HG03457 (cell line): ENCODE results near the gene DHX29.

ENCODE experiments used
- ATAC-seq: cut with Tn5 transposase; IDR thresholded peaks from one replicate; pipeline ENCODE4 v1.9.1; 2021; ENCODE audit warnings: moderate number of reproducible peaks; ENCODE audit not compliant: unreplicated experiment

The DHX29 gene, protein sequence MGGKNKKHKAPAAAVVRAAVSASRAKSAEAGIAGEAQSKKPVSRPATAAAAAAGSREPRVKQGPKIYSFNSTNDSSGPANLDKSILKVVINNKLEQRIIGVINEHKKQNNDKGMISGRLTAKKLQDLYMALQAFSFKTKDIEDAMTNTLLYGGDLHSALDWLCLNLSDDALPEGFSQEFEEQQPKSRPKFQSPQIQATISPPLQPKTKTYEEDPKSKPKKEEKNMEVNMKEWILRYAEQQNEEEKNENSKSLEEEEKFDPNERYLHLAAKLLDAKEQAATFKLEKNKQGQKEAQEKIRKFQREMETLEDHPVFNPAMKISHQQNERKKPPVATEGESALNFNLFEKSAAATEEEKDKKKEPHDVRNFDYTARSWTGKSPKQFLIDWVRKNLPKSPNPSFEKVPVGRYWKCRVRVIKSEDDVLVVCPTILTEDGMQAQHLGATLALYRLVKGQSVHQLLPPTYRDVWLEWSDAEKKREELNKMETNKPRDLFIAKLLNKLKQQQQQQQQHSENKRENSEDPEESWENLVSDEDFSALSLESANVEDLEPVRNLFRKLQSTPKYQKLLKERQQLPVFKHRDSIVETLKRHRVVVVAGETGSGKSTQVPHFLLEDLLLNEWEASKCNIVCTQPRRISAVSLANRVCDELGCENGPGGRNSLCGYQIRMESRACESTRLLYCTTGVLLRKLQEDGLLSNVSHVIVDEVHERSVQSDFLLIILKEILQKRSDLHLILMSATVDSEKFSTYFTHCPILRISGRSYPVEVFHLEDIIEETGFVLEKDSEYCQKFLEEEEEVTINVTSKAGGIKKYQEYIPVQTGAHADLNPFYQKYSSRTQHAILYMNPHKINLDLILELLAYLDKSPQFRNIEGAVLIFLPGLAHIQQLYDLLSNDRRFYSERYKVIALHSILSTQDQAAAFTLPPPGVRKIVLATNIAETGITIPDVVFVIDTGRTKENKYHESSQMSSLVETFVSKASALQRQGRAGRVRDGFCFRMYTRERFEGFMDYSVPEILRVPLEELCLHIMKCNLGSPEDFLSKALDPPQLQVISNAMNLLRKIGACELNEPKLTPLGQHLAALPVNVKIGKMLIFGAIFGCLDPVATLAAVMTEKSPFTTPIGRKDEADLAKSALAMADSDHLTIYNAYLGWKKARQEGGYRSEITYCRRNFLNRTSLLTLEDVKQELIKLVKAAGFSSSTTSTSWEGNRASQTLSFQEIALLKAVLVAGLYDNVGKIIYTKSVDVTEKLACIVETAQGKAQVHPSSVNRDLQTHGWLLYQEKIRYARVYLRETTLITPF (N-terminal part only)

DNA sequence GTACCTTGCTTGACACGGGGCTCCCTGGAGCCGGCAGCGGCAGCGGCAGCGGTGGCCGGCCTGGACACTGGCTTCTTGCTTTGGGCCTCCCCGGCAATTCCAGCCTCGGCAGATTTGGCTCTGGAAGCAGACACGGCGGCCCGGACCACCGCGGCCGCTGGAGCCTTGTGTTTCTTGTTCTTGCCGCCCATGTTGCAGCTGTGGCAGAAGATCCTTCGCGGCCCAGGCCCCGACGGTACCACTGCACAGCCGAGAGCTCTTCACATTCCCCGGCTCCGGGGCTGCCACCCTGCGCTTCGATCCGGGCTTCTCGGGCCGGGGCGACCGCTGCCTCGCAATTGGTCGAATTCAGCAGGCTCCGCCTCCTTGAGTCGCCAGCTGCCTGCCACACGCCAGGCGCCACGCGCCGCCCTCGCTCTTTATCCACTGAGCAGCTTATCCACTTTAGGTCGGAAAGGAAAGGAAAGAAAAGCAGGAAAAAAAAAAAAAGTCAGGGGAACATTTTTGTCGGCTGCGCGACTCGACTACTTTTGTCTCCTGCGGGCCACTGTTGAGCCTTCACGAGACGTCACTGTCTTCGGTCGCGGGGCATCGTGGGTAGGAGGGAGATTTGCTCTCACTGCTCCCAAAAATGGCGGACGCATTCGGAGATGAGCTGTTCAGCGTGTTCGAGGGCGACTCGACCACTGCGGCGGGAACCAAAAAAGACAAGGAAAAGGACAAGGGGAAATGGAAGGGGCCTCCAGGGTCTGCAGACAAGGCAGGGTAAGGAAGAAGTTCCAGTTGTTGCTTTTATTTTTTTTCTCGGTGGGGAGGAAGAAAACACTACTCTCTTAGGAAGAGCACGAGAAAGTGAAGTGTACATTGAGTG, at the start of gene DHX29, which contains the start of gene MTREX:
Gene DHX29, minus strand, starts transcription at position 312 of the 871 bp plus-strand sequence. Its CDS starts 121 bp downstream, at position 191.
Gene MTREX, plus strand, starts transcription at position 607 of the 871 bp plus-strand sequence. Its CDS starts 25 bp downstream, at position 632.
- peak; percentile 68 for ATAC-seq

DNA sequence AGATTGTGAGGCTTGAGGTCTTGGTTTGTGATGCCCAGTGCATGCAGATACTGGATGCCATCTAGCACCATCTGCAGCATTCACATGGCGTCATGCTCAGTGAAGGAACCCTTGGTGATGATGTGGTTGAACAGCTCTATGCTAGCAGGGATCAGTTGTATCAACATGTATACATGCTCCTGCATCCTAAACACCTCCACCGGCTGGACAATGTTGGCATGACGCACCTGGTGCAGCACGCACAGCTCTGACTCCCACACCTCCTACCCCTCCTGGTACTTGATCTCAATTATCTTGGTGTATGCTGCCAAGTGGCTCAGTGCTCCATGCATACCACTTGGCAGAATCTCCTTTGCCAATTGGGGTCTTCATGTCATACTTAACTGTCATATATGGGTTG, 49.4 kb upstream of the DHX29 start:
- ATAC-seq, result no peak

DNA sequence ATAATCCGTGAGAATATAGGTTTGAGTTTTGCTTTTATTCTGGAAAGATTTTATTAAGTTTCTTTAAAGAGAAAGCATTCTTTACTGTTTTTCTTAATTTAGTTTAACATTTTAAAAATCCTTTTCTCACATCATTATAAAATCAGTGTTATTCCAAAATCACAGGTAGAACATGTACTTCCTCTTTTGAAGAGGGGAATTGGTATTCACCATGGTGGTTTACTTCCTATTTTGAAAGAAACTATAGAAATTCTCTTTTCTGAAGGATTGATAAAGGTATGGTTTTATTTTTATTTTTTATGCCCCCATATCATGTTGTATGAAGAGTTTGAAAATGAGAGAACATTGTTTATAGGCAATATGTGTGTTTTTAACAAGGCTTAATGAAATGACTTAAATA, 43.3 kb upstream of the DHX29 start:
- ATAC-seq, result no peak

DNA sequence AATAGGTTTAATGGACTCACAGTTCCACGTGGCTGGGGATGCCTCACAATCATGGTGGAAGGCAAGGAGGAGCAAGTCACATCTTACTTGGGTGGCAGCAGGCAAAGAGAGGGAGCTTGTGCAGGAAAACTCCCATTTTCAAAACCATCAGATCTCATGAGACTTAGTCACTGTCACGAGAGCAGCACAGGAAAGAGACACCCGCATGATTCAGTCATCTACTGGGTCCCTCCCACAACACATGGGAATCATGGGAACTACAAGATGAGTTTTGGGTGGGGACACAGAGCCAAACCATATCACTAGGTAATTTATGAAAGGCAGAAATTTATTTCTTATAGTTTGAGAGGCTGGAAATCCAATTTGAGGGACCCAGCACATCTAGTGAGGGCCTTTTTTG, 40.3 kb upstream of the DHX29 start:
- ATAC-seq, result no peak

DNA sequence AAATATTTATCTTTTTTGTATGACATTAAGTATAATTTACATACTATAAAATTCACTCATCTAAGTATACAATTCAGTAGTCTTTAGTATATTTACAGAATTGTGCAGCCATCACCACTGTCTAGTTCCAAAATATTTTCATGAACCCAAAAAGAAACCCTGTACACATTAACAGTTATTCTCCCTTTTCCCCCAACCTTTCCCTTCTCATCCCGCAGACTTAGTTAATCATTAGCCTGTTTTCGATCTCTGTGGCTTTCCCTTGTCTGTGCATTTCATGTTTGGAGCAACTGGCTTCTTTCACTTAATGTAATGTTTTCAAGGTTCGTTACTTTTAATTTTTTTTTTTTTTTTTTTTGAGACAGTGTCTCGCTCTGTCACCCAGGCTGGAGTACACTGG, 37.8 kb upstream of the DHX29 start:
- no peak for ATAC-seq

DNA sequence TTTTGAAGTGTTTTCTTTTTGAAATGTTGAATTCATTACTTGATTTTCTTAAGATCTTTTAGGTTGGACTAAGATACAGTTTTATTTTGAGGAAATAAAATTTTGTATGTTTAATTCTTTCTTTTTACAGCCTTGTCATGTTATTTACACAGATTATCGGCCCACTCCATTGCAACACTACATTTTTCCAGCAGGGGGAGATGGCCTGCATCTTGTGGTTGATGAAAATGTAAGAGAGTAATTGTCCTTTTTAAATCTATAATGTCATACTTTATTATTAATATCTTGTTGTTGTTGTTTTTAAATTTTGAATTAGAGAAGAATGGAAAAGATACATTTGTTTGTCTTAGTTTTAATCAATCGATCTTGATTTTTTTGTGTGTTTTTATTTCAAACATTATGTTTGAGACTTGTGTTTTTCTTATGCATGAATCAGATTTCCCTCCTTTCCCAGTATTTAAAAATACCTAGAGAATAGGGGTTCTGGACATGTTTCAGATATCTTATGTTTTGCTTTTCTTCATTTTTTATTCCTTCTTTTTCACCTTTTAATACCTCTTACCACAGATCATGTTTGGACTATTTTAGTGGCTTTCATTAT, 37.0 kb upstream of the DHX29 start:
- ATAC-seq, result no peak

DNA sequence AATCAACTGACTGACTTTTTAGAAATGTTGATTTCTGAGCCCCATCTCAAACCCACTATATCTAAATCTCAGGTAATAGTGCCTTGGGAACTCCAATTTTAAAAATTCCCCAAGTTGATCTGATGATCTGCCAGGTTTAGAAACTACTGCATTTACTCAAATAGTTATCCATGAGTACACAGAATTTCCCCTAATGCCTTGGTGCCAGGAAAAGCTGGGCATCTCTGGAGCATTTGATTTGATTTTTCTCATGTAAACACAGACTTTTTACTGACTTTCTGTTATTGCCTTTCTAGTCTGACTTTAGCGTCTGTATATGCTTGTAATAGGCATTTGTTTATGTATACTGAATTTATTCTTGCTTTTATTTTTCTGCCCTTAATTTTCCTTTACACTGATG, 36.1 kb upstream of the DHX29 start:
- ATAC-seq, result no peak

DNA sequence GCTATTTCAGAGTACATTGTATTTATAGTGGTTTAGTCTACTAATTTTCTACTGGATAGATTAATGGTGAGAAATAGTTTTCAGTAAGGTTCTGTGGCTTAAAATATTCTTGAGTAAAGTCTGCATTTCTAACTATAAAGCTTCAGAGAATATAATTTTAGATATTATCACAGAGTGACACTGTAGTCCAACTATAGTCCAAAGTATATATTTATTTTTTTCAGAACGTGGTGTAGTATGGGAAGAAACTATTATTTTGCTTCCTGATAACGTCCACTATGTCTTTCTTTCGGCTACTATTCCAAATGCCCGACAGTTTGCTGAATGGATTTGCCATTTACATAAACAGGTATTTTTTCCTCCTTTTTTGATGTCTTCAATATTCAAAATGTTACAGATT, 35.6 kb upstream of the DHX29 start:
- ATAC-seq, result no peak

DNA sequence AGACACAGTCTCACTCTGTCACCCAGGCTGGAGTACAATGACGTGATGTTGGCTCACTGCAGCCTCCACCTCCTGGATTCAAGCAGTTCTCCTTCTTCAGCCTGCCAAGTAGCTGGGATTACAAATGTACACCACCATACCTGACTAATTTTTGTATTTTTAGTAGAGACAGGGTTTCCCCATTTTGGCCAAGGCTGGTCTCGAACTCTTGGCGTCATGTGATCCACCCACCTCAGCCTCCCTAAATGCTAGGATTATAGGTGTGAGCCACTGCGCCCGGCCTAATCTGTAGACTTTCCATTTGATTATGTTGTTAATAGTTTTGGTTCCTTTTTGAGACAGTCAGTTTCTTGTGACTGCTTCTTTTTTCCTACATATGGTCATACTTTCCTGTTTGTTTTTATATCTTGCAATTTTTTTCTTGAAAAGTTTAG, 31.3 kb upstream of the DHX29 start:
- ATAC-seq, result no peak

DNA sequence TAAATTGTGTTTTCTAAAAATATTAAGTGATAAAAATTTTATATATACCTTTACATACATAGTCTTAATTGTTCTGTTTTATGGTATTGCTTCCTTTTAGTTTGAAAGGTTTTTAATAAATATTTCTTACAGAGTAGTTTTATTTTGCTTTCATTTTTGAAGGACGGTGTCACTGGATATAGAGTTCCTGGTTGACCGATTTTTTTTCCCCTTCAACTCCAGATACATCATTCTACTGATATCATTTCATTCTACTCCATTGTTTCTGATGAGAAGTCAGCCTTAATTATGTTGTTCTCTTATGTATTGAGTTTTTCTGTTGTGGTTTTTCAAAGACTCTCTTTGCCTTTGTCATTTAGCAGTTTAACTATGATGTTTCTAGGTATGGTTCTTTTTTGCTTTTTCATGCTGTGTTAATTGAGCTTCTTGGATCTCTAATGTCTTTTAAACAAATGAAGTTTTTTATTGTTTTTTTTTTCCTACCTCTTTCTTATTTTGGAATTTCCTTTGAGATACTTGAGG, 30.7 kb upstream of the DHX29 start:
- no peak for ATAC-seq

DNA sequence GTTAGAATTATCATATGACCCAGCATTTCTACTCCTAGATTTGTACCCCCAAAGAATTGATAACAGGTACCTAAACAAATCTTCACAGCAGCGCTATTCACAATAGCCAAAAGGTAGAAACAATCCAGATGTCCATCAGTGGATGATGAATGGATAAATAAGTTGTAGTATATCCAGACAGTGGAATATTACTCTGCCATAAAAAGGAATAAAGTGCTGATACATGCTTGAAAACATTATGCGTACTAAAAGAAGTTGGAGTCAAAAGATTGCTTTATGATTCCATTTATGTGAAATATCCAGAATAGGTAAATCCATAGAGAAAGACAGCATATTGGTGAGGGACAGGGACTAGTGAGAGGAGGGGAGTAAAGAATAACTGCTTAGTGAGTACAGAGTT, 26.3 kb upstream of the DHX29 start:
- no peak for ATAC-seq

DNA sequence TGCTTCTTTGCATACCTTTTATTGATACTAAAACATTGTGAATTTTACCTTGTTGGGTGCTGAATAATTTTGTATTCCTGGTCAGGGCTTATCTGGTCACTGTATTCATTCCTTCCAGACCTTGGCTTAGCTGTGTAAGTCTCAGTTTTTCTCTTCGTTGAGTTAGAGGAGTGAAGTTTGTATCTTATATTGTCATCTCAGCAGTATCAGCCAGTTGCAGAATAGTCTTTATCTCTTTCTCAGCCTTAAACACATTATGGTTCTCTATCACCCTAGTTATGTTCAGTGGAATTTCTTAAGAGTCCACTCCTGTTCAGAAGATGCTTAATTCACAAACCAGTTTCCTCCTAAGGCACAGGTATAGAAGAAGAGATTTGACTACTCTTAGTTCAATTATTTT, 25.5 kb upstream of the DHX29 start:
- no peak for ATAC-seq

DNA sequence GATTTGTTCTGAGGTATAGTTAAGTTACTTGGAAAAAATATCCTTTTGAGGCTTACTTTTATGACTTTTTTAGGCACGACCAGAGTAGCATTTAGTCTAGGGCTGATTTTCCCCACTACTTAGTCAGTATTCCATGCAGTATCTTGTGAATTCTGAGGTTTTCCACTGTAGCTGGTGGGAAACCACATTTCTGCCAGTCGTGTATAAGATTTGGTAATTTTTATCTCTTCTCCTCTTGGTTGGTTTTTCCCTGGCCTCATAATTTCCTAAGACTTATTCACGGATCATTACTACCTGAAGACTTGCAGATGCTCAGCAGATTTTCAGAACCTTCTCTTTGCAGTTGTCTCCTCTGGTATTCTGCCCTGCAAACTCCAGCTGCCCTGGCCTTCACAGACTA, 23.8 kb upstream of the DHX29 start:
- no peak for ATAC-seq

DNA sequence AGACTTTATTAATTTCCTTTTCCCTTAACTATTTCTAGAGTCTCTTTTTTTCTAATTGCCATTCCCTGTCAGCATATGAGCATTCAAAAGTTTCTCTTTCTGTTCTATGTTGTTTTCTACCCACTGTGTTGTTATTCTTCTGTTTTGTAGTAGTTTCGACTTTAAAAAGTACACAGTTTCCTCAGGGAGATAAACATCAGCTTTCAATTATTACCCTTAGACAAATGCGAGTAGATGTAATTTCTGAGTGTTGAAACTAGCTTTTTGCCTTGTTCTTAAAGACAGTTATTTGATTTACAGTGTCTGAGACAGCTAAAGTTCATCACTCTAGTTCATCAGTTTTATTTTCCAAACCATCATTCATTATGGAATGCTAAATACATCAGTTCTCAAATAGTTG, 19.8 kb upstream of the DHX29 start:
- ATAC-seq, result no peak

DNA sequence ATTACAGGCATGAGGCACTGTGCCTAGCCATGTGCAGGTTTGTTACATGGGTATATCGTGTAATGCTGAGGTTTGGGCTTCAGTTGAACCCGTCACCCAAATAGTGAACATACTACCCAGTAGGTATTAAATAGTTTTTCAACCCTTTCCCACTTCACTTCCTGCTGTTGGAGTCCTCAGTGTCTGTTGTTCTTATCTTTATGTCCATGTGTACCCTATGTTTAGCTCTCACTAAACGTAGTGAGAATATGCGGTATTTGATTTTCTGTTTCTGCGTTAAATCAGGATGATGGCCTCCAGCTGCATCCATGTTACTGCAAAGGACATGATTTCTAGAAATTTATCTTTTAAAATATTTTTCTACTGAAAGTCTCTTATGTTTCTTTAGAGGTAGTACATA, 18.1 kb upstream of the DHX29 start:
- ATAC-seq, result no peak

DNA sequence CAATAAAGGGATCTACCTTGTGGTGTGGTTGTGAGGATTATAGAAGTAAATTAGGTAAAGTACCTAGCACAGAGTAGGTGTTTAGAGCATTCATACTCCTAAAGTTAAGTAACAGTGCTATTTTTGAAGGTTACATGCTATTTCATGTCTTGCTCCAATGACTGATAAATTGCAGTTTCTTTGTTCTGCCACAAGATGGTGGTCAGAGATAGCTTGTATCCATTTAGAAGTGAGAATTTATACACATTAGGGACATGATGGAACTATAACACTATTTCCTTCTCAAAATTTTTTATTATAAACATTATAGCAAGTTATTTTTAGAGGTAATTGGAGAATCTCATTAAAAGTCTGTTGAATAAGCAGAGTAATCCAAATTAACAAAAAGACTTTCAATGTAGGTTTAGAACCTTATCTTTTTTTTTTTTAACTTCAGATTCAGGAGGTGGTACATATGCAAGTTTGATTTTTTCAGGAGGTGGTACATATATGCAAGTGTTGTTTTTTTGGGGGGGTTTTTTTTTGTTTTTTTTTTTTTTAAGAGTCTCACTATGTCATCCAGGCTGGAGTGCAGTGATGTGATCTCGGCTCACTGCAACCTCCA, 17.4 kb upstream of the DHX29 start:
- no peak for ATAC-seq

DNA sequence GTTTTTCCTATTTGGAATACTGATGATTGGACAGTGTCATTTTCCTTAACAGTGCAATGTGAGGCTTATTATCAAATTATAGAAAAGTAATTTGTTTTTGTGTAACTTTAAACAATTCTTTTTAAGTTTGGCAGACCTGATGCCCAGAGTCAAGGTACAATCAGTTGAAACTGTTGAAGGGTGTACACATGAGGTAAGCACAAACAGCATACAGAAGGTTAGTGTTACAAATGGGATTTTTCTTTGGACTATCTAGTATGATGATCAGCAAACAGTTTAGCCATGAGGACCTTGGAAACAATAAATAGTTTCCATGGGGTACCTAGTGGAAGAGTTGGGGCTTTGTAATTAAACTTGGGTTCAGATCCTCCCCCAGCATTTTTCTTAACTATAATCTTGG, 16.5 kb upstream of the DHX29 start:
- ATAC-seq, result no peak

DNA sequence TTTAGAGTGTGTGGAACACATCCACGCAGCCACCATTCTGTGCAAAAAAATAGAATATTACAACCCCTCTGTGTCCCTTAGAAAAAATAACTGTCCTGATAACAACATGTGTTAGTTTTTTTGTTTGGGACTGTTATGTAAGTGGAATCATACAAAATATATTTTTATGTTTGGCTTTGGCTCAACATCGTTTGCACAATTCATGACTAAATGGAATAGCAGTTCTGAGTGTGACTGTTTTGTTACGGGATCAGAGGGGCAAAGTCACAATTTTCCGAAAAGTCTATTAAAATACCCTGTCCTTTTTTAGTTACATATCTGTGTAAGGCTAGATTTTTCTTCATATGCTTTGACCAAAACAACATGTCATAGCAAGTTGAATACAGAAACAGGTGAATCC, 13.1 kb upstream of the DHX29 start:
- ATAC-seq, result no peak

DNA sequence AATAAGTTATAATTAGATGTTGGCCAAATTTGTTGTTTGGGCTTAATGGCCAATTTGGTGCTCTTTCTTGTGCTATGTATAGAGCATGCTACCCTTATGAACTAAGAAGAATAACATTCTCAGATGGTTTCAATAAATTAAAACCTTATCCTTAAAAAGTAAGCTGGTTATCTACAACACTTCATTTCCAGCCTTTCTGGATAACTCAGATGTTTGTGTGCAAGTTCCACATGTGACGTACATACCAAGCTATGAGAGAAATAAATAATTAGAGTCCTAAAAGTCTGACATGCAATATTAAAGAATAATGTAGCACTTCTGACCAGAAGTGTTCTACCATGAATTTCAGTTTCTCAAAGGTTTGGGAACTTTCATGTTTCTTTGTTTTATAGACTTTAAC, 12.0 kb upstream of the DHX29 start:
- no peak for ATAC-seq
